SHP77 treated with DMSO at 0.1 percent for 48 hours (cell line): Measurements from ENCODE around the gene PCDH15.
"Not testable (repeated sequence)": the region's sequence is repeated elsewhere in the genome, so short reads cannot be mapped to it uniquely, and the experiment has no call there.

Experiments
- DNase-seq: peaks from one replicate; lab custom pipeline; 2025; lab: John Stamatoyannopoulos, UW

The PCDH15 gene

GRCh38 chr10:53980210-53980609 lies 820.8 kb downstream of the PCDH15 start:
- no peak for DNase-seq

DNA sequence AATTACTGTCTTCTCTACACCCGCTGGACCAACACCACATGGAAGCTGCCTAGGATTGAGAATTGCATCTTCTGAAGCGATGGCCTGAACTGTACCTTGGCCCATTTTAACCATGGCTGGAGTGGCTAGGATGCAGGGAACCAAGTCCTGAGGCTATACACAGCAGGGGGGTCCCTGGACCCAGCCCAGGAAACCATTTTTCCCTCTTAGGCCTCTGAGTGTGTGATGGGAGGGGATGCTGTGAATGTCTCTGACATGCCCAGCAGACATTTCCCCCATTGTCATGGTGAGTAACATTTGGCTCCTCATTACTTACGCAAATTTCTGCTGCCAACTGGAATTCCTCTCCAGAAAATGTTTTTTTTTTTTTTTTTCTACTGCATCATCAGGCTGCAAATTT lies 822.7 kb downstream of the PCDH15 start:
- no peak for DNase-seq

DNA sequence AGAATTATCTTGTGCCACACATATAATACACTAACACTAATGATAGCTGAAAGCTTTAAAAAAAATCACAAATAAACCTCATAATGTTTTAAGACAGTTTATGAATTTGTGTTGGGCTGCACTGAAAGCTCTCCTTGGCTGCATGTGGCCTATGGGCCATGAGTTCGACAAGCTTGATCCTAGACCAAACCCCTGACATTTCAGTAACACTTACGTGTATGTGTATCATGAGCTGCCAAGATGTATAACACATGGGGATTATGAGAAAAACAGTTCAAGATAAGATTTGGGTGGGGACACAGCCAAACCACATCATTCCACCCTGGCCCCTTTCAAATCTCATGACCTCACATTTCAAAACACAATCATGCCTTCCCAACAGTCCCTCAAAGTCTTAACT lies 823.8 kb downstream of the PCDH15 start:
- no peak for DNase-seq

DNA sequence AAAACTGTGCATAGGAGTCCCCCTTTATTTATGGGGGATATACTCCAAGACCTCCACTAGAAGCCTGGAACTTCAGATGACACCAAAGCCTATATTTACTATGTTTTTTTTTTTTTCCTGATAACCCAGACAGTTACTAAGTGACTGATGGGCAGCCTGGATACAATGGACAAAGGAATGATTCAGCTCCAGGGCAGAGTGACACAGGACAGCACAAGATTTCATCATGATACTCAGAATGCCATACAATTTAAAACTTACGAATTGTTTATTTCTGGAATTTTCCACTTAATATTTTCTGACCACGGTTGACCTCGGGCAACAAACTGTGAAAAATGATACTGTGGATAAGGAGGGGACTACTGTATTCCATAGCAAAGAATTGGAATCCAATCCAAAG lies 843.6 kb downstream of the PCDH15 start:
- no peak for DNase-seq

GRCh38 chr10:53955091-53955490 lies 845.9 kb downstream of the PCDH15 start:
- no peak for DNase-seq

DNA sequence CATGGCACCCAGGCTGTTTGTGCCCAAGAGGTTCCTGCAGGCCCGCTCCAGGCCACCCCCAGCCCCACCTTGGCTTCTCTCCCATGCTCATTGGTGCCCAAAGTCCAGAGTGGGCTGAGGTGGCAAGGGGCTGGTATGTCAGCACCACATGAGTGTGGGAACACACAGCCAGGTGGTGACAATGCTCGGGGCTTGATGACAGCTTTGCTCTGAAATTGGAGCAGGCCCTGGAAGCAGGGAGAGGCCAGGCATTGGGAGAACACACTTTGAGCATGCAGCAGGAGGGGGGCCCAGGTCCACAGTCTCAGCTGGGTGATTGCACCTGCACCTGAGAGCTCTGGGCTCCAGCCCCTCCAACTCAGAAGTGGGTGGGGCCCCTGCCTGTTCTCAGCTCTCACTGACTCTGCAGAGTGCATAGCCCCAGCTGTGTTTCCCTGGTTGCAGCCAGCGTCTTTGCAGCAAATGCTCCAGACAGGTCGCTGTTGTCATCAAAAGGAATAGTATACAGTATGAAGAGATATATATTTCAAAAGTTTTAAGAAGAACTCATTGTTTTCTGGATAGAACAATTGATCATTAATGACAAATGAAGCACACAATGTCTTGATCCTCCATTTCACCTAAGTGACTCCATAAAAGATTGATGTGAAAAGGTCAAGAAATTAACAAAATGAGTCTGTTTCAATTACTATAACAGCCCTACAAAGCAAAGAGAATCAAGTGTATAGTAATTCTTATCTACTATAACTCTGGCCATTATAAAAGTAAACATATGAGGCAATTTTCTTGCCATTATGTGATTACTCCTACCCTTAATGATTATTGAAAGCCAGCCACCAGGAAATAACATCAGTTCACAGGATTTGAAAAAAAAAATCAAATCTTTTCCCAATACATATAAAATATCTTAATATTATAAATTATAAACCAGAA lies 848.1 kb downstream of the PCDH15 start:
- DNase-seq: no peak

DNA sequence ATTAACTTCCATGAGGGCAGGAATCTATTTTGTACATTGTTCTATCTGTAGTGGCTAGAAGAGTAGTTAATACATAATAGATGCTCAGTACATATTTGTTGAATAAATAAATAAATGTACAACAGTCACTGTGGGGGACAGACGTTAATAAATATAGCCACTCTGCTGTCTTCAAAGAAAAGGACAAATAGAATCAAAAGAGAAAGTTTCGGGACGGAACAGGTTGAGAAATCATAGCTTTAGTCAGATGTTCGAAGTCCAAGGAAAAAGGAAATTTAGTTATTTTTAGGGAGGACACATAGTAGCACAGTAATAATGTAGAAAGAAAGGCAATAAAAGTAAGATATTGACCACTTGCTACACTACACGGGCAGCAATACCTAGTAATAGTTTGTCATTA lies 861.4 kb downstream of the PCDH15 start:
- no peak for DNase-seq

DNA sequence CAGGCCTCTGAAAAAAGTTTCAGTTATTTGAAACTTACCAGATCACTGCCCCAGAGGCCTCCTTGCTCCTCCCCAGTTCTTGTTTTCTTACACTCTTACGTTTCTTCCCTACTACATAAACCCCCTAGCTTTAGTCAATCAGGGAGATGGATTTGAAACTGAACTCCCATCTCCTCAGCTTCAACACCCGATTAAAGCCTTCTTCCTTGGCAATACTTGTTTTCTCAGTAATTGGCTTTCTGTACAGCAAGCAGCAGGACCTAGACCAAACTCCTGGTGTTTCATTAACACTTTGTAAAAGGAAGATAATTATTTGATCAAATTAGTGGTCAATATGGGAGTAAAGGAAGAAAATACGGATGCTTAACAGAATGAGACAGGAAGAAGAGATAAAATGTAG lies 870.4 kb downstream of the PCDH15 start:
- no peak for DNase-seq

- DNase-seq: not testable (repeated sequence)
Observed at GRCh38 chr10:53924051-53924700, 876.9 kb downstream of the PCDH15 start.

DNA sequence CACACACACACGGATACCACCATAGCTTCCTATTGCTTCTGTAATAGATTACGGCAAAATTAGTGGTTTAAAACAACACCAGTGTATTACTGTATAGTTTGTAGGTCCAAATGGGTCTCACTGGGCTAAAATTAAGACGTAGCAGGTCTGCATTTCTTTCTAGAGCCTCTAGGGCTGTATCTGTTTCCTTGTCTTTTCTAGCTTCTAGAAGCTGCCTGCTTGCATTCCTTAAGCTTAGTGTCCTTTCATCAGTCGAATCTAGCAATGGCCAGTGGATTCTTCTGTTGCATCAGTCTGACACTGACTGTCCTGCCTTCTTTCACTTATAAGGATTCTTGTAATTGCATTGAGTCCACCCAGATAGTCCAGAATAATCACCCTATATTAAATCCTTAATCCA lies 882.3 kb downstream of the PCDH15 start:
- no peak for DNase-seq

- DNase-seq: no peak
Observed at GRCh38 chr10:53909791-53910190, 891.2 kb downstream of the PCDH15 start.

DNA sequence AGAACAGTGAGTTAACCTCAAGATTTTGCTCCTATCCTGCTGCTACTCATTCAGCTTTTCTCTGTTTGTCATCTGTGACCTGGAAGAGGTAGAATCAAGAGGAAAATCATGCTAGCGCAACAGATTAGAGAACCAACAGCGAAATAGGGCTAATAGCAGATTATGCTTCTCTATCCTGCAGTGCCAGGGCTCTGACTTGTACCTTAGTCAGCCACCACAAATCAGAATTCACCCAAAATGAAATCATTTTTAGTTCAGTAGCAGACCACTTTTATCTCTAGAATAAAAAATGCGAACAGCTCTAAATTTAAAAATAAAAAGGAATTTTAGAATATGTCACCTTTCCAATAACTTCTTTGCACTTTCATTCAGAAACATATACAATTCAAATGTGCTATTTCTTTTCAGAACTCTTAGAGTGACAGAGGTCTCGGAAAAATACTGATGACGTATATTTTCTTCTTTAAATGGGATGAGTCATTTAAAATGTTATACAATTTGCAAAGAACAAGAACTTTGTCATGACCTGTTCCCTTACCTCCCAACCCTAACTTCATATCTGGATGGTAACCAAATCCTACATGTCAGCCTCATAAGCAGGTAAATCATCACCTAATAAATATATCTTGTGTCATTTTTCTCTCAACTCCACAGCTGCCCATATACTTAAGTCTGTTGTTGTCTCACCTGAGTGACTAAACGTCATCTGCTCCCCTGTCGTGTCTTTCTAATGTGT lies 896.4 kb downstream of the PCDH15 start:
- no peak for DNase-seq

DNA sequence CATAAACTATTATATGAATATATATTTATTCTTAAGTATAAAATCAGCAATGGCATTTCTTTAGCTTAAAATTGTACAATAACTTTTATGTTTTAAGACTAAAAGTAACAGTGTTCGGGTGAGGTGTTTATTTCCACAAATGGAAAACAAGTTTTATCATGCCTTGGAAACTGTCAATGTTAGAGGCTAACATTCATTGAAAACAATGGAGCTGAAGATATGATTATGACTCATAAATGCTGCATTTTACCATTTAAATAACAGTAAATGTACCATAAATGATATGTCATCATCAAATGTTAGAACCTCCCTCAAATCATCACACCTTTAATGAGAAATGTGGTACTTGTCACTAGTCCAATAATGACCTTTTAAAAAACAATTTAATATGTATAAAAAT lies 897.3 kb downstream of the PCDH15 start:
- no peak for DNase-seq

DNA sequence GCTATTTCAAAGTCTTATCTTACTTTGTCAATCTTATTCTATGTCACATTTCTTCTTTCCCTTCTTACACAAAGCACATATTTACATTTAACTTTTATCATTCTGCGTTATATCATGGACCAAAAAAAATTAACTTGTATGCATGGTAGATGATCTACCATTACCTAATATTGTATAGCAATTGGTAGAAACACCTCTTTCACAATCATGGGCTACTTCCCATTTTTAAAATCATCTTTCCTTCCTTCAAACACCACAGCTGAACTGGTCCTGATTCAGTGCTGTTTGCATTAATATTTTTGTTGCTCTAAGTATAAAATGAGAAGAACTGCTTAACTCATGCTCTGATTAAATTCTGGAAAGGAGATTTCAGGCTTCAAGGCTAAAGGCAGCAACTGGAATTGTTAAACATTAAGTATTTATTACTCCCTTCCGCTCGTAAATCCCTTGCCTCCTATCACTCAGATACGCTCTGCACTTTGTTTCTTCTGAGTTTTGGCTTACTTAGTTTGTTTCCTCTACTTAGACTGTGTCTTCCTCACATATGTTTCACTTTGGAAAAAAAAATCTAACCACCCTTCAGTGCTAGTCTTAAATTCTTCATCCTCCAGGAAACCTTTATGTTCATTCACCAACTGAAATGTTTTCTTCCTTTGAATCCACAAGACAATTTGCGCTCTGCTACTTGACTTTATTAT lies 901.4 kb downstream of the PCDH15 start:
- DNase-seq: no peak

DNA sequence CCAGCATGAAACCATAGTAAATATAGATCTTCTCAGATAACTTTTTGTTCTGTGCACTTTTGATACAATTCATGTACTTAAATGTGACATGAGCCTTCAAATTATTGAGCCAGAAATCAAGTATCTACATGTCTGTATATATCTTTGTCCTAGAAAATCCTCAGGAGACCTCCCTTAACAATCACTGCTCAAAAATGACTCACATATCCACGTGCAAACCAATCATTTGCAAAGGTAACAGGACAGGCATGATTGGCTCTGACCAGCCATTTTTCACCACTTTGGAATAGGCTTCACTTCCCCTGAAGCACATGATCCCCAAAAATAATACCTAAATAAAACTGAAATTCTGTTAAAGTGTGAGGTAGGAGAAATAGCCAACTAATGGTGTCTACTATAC lies 902.5 kb downstream of the PCDH15 start:
- no peak for DNase-seq

DNA sequence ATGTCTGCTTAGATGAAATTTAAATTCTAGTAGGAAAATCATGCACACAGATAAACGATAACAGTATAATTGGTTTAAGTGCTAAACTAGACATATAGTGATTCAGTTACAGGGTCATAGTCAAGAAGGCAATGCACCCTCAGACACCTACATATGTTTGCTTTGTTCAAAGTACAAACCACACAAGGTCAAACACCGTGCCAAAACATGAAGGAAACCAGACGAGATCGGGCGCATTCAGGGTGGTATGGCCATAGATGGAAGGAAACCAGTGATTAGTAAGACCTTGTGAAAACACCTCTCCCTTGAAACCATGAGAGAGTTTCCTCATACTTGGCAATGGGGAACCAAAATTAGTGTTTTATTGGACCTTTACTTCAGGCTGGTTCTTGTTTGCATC lies 906.9 kb downstream of the PCDH15 start:
- no peak for DNase-seq

DNA sequence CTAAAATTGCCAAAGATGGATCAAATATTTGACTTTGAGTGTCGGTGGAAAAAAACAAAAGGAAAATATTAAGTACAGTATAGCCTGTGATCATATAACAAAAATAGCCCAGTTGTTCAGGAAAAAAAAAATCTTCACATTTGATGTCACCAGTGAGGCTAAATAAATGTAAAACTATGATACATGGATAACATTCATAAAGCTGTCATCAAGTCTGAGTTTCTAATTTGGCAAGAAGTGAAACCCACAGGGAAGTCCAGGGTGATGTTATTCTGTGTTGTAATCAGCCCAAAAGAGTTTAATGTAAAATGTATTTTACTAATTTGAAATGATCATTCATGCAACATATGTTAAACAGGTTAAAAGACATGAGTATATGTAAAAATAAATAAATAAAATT lies 908.0 kb downstream of the PCDH15 start:
- DNase-seq: no peak

GRCh38 chr10:53886325-53887300 lies 914.4 kb downstream of the PCDH15 start:
- DNase-seq: peak; percentile 5

- DNase-seq: no peak
Observed at GRCh38 chr10:53864846-53865245, 936.2 kb downstream of the PCDH15 start.

- no peak for DNase-seq
Observed at GRCh38 chr10:53852450-53853175, 948.4 kb downstream of the PCDH15 start.
